Thoracic aorta (tissue), 2 donors: ENCODE data around the gene XPR1. TPM values are rescaled to one million over a fixed set of nuclear protein-coding genes. Genes with fewer than 3 reads are reported as not detected.

Experiments used
- ATAC-seq: fragments of 150-250 bp; one replicate; pipeline ENCODE4 v1.8.0; 2017; ENCODE audit warnings: low read depth; ENCODE audit not compliant: insufficient number of reproducible peaks, low FRiP score
- DNase-seq: peaks from one replicate; pipeline ENCODE4 v3.0.0-alpha.2; 2020; ENCODE audit warnings: low spot score
- H3K27ac ChIP-seq, 2 donors: fragments of 200-600 bp; sonication (generic); 1 replicate in 1 of 2; 2 replicates in 1 of 2; pipeline ENCODE4 v1.5.1; 2016; ENCODE audit warnings: mild to moderate bottlenecking in 2 of 2, moderate library complexity in 2 of 2
- H3K27me3 ChIP-seq: fragments of 200-600 bp; sonication (generic); replicated peaks from 2 replicates; pipeline ENCODE4 v1.6.0; 2016; ENCODE audit warnings: mild to moderate bottlenecking; ENCODE audit not compliant: insufficient read depth
- H3K36me3 ChIP-seq: fragments of 200-600 bp; sonication (generic); one replicate; pipeline ENCODE4 v1.5.1; 2016
- H3K4me1 ChIP-seq, 2 donors: fragments of 200-600 bp; sonication (generic); 1 replicate in 1 of 2; 2 replicates in 1 of 2; pipeline versions ENCODE4 v1.5.1 to v1.6.0; 2016; ENCODE audit warnings: low read depth in 2 of 2, mild to moderate bottlenecking in 1 of 2; ENCODE audit not compliant: control insufficient read depth in 1 of 2
- H3K4me3 ChIP-seq: fragments of 200-600 bp; sonication (generic); 2 replicates; pipeline ENCODE4 v1.5.1; 2016; ENCODE audit warnings: mild to moderate bottlenecking
- H3K9me3 ChIP-seq: fragments of 200-600 bp; sonication (generic); 2 replicates; pipeline ENCODE4 v1.5.1; 2016
- CTCF ChIP-seq: fragments of 200-600 bp; sonication (generic); IDR thresholded peaks from one replicate; pipeline ENCODE4 v1.5.1; 2019; ENCODE audit warnings: antibody characterized with exemption
- total RNA-seq, 2 donors: library from RNA; depleted of rRNA; stranded (reverse); fragments of >200 nt; gene quantifications; one replicate each; pipeline versions ENCODE4 v1.1.0 to v1.2.3, GENCODE V29; 2016

The XPR1 gene
- total RNA-seq, 2 donors from 2014 or later, result 29.1 to 42.8 TPM

- peaks cover 19% of the 10 kb centered on the region for H3K36me3 ChIP-seq
- H3K4me1 ChIP-seq, result peaks cover 0 to 40% of the 10 kb centered on the region in 2 donors
- ATAC-seq, result peak; percentile 48
- TF ChIP-seq CTCF, result no peak
- DNase-seq, result no peak
- H3K27ac ChIP-seq, result peak within 1 kb of the TSS; percentile 84 to 91
- no peaks in the 10 kb centered on the region for H3K9me3 ChIP-seq
- H3K27me3 ChIP-seq, result no peaks in the 10 kb centered on the region
- peak within 1 kb of the TSS; percentile 86 for H3K4me3 ChIP-seq
Measured at GRCh38 chr1:180912801-180913565, 281.2 kb downstream of the XPR1 start, which contains the start of gene KIAA1614. Gene KIAA1614 (plus strand): TSS chr1:180912897. CDS start chr1:180913244, 347 bp downstream.

- no peak overlapping the region for H3K27ac ChIP-seq
- DNase-seq, result no peak
Measured at GRCh38 chr1:180915426-180915965, 283.7 kb downstream of the XPR1 start.

DNA sequence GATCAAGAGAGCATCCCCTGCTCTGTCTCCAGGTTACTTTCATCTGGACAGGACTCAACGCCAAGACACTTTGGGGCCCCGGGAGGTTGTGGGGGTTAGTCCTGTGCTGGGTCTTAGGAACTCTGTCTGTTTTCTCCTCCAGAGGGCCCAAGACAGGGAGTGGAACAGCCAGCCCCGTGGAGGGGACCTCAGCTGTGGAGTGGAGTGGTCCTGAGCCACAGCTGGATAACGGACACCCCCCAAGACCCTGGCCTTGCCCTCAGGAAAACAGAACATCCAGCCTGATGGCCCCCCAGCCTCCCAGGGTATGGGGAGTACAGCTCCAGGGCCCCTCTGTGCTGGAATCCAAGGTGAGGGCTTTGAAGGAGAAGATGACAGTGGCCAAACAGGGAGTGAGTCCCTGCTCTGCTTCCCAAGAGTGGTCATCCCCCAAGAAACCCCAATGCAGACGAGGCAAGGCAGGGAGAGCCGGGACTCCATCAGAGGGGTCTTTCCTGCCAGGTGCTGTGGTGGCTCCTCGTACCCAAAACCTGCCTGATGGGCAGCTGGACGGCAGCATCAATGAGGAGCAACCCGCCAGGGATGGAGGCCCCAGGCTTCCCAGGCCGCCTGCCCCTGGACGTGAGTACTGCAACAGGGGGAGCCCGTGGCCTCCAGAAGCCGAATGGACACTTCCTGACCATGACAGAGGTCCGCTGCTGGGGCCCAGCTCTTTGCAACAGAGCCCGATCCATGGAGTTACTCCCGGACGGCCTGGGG is 284.4 kb downstream of the XPR1 start:
- Histone ChIP-seq H3K4me3 (no peak overlapping the region), H3K4me1 (peaks cover 0 to 20% of the 10 kb centered on the region in 2 donors), H3K27ac (no peak overlapping the region), H3K27me3 (no peaks in the 10 kb centered on the region), H3K9me3 (no peaks in the 10 kb centered on the region), H3K36me3 (peaks cover 29% of the 10 kb centered on the region)
- no peak for TF ChIP-seq CTCF
- ATAC-seq, result no peak
- no peak for DNase-seq

More at GRCh38 chr1:180915426-180915965, 283.7 kb downstream of the XPR1 start:
- no peak overlapping the region for H3K4me3 ChIP-seq
- no peak for ATAC-seq
- no peak for TF ChIP-seq CTCF
- peaks cover 29% of the 10 kb centered on the region for H3K36me3 ChIP-seq
- peaks cover 0 to 27% of the 10 kb centered on the region in 2 donors for H3K4me1 ChIP-seq
- H3K27me3 ChIP-seq, result no peaks in the 10 kb centered on the region
- no peaks in the 10 kb centered on the region for H3K9me3 ChIP-seq

DNA sequence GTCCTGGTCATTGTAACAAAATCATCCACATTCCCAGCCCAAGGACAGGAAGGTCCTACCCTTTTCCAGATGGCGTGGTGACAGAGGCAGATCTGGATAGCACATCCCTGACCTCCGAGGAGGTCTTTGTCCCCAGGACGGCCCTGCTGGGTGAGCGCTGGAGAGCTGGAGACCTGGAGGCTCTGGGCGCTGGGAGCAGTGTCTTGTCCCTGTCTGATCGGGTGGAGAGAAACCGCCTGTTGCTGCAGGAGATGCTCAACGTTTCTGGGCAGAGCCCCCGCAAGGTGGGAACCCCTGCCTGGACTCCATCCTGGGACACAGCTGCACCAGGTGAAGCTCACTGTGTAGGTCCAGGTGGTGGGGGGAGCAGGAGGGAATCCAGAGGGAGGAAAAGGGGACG is 284.9 kb downstream of the XPR1 start:
- no peaks in the 10 kb centered on the region for H3K9me3 ChIP-seq
- ATAC-seq (no peak), DNase-seq (no peak)
- TF ChIP-seq CTCF, result no peak
- H3K36me3 ChIP-seq, result peaks cover 29% of the 10 kb centered on the region
- no peak overlapping the region for H3K27ac ChIP-seq
- H3K4me1 ChIP-seq, result peaks cover 0 to 14% of the 10 kb centered on the region in 2 donors
- no peaks in the 10 kb centered on the region for H3K27me3 ChIP-seq
- no peak overlapping the region for H3K4me3 ChIP-seq
